HG03571 (cell line): ENCODE results near the gene SART1.

ENCODE experiments used
- ATAC-seq: cut with Tn5 transposase; IDR thresholded peaks from one replicate; pipeline ENCODE4 v1.9.1; 2021; ENCODE audit not compliant: unreplicated experiment

Gene SART1

GRCh38 chr11:65962141-65962564 lies 619 bp downstream of the SART1 start:
- ATAC-seq = no peak

DNA sequence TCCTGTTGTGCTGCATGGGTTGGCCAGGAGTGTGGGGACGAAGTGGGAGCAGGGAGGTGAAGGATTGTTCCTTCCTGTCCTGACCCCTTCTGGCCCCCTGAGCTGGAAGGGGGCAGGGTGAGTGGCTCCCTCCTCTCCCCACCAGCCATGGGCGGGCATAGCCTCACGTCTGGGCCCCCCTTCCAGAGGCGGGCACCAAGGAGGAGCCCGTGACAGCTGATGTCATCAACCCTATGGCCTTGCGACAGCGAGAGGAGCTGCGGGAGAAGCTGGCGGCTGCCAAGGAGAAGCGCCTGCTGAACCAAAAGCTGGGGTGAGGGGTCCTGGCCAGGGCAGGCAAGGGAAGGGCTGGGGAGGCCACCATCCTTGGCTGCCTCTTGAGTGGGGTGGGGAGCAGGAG lies 3.4 kb downstream of the SART1 start:
- no peak for ATAC-seq

DNA sequence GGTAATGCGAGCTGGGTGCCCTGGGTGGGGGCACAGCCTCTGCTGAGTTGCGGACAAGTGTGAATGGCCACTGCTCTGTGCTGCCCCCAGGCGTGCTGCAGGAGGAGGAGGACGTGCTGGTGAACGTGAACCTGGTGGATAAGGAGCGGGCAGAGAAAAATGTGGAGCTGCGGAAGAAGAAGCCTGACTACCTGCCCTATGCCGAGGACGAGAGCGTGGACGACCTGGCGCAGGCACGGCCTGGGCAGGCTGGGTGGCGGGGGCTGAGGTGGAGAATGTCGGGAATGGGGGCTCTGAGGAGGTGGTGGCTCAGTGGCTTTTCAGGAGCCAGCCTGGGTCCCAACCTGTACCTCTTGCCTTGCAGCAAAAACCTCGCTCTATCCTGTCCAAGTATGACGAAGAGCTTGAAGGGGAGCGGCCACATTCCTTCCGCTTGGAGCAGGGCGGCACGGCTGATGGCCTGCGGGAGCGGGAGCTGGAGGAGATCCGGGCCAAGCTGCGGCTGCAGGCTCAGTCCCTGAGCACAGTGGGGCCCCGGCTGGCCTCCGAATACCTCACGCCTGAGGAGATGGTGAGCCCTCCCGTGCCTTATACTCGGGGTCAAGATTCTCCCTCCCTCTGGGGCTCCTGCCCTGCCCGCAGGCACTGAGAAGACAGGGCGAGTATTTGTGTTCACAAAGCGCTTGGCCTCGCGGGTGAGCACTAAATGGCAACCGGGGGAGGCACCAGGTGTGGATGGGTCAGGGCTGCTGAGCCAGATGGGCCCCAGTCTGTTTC lies 4.6 kb downstream of the SART1 start:
- ATAC-seq = no peak

DNA sequence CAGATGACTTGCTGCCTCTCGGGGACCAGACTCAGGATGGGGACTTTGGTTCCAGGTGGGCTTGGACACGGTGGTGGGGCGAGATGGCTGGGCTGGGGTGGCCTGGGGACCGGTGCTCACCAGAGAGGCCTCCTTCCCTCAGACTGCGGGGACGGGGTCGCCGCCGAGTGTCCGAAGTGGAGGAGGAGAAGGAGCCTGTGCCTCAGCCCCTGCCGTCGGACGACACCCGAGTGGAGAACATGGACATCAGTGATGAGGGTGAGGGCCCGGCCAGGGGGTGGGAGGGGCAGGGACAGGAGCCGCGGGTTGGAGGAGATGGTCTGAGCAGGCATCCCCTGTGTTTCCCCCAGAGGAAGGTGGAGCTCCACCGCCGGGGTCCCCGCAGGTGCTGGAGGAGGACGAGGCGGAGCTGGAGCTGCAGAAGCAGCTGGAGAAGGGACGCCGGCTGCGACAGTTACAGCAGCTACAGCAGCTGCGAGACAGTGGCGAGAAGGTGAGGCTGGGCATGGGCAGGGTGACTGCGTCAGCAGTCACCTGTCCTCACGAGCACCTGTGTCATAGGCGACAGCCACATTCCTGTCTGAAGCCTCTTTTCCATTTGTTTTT lies 5.9 kb downstream of the SART1 start:
- ATAC-seq = no peak

- no peak for ATAC-seq
These were observed 7.3 kb downstream of the SART1 start for GRCh38 chr11:65968600-65969482.

DNA sequence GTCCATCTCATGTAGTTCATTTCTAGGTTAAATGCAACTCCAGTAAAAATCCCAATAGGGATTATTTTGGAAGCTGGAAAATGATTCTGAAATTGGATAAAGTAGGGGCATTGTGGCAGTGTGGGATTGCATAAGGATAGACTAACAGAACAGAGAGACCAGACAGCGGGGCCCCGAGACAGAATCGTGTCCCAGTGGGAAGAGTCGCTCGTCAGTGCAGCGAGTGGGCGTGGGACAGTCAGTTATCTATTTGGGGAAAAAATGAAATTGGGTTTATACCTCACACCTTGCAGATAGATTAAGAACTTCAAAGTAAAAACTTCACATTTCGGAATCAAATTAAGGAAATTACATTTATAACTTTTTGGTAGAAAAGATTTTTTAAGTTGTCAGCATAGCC lies 10.6 kb downstream of the SART1 start:
- ATAC-seq = no peak

- ATAC-seq = no peak
These were observed 12.0 kb downstream of the SART1 start for GRCh38 chr11:65973439-65974110.

GRCh38 chr11:65975771-65976170 lies 14.2 kb downstream of the SART1 start:
- ATAC-seq = no peak

DNA sequence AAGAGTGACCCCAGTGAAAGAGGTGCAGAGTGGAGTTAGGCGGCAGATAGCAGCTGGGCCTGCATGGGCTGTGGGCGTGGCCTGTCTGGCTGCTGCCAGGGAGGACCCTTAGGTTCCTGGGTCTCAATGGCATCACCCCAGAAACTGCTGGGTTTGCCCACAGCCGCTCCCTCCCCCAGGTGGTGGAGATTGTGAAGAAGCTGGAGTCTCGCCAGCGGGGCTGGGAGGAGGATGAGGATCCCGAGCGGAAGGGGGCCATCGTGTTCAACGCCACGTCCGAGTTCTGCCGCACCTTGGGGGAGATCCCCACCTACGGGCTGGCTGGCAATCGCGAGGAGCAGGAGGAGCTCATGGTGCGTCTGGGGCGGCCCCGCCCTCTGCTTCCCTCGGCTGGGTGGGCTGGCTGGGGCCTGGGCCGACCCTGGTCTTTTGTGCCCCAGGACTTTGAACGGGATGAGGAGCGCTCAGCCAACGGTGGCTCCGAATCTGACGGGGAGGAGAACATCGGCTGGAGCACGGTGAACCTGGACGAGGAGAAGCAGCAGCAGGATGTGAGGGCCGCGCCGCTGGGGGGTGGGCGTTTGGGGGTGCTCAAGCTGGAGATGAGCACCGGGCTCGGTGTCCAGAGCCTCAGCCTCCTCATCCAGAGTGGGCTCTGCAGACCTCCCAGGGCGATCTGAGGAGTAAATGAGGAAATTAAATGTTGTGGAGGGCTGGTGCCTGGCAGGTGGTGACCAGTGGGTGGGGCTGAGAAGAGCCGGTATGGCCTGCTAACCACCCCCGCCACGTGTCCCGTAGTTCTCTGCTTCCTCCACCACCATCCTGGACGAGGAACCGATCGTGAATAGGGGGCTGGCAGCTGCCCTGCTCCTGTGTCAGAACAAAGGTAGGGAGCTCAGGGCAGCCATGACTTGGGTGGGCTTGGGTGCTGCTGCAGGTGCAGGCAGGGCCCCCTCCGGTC lies 15.0 kb downstream of the SART1 start:
- ATAC-seq = no peak

DNA sequence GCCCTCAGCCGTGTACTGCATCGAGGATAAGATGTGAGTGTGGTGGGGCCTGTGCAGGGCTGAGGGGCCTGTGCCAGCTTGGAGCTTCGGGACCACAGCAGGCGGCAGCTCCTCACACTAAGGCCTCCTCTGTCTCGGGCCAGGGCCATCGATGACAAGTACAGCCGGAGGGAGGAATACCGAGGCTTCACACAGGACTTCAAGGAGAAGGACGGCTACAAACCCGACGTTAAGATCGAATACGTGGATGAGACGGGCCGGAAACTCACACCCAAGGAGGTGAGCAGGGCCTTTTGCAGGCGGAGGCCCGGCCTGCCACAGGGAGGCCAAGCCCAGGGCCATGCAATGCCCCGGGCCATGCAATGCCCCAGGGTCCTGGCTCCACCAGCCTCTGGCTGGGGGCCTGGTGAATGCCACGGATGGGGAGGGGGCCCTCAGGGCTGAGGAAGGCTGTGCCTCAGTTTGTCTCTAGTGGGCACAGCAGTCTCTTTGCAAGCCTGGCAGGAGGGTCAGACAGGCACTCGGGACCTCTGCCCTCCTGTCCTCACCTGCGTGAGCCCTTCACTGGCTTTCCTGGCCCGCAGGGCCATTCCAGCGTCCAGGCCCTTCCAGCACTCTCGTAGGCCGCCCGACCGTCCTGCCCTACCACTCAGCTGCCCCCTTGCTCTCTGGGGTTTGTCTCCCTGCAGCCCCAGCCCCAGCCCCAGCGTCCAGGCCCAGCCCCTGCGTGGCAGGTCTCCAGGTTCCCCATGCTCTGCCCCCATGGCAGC lies 16.3 kb downstream of the SART1 start:
- no peak for ATAC-seq

- ATAC-seq = no peak
These were observed 17.1 kb downstream of the SART1 start for GRCh38 chr11:65978391-65979238.

DNA sequence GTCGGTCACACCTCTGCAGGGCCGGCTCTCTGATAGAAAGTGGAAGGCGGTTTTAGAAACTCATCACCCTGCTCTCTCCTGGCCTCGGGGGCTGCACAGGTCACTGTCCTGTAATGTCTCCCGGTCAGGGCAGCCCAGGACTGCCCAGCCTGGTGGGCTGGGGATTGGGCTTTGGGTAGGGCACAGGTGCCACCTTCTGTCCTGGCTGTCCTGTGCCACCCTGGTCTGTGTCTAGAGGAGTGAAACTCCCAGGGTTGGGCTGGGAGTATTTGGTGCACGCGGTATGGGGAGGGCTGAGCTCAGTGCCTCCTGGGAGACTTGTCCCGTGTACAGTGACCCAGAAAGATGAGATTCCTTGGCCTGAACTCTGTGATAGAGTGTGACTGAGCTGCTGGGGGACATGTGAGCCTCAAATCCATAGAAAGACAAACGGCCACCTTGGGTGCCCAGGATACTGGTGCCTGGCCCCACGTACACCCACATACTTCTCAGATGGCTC lies 17.8 kb downstream of the SART1 start:
- no peak for ATAC-seq

- no peak for ATAC-seq
These were observed 19.7 kb downstream of the SART1 start for GRCh38 chr11:65981101-65981740.

DNA sequence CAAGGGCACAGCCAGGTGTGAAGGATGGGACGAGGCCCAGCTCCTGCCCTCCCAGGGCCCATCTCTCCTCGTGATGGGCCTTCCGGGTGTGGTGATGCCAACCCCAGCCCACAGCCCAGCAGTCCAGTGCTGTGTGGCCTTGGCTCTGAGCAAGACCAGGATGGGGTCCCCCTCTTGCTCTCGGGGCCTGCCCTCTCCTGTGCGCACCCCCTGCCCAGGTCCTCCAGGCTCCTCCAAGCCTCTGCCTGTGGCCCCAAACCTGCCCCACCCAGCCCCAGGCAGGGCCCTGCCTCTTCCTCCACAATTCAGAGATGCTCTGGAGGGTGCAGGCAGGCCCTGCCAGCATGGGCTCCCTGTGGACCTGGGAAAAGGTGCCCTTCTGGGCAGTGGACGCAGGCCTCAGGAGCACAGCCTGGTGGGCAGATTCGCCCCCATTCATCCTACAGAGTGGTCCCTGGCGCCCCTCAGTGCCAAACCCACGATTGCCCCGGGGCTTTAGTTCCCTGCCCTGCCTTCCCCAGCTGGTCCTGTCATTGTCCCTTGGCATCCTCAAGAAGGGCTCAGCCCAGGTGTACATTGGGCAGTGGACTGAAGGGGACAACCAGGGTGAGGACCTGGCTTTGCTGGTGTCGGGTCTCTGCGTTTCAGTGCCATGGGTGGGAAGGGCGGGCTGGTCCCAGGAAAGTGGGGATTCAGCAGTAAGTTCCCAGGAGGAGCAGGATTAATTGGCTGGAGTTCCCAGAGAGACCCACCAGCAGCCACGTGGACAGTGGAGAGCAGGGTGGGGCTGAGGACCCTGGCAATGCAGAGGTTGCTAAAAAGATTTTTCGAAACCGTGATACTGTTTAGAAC lies 20.7 kb downstream of the SART1 start:
- no peak for ATAC-seq

DNA sequence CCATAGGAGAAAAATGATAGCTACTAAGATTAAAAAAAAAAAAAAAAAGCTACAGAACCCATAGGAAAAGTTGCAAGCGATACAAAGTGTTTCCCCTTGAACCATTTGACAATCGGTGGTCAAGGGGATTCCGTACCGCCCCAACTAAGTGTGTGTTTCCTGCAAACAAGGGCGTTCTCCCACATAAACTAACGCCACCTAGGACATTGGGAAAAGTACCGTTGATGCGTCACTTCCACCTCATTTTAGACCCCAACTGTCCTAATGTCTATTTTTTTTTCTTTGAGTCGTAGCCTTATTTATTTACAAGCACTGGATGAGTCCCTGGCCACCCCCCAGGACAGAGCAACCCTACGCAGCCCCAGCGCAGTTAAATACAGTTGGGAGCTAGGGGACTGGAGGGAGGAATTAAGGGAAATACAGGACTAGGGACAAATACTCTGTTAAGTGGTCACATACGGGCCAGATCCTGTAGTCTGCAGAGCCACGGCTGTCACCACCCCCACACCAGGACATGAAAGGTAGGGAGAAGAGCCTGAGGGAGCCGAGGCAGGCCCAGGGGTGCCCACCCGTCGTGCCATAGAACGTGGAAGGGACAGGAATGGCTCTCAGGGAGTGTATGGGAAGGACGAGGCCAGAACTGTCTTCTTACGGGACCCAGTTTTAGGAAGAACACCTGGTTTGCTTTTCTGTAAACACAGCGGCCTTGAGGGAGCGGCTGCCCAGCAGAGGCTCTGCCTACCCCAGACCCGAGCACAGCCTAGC lies 21.5 kb downstream of the SART1 start:
- no peak for ATAC-seq

DNA sequence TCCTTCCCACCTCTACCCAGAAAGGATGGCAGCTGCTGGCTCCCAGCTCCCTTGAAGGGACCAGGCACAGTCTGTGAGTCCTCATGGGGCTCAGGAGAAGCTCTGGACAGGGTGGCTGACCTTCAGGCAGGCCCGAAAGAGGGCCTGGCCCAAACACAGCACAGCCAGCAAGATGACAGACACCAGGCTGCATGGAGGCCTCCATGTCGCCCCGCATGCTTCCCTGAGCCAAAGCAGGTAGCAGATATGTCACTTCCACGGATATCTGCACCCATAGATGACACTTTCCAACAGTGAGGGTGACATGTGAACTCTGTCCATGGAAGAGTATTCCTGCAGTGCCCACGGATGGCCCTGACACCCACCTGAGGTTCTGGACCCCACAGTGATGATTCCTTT lies 22.1 kb downstream of the SART1 start:
- no peak for ATAC-seq
